ENCODE data around the gene ZNF519.
A peak's percentile ranks its signal among the peaks of the same experiment; 100 is the strongest.
"Not testable (repeated sequence)": the region's sequence is repeated elsewhere in the genome, so short reads cannot be mapped to it uniquely, and the experiment has no call there.

Gene ZNF519

GRCh38 chr18:14132271-14132700 is at the start of gene ZNF519:
Gene ZNF519, minus strand, starts transcription at chr18:14132435. Its CDS starts 158 bp downstream, at chr18:14132277.
- Histone ChIP-seq H3K9ac (ENCODE audit: low read length) (peak within 1 kb of the TSS; percentile 75), H3K4me3 (ENCODE audit: low read length) (peak within 1 kb of the TSS; percentile 88)
- not testable (repeated sequence) for H3K9me3 ChIP-seq (ENCODE audit: control insufficient read depth, low read length); H3K27me3 ChIP-seq (replicated peaks; ENCODE audit: control insufficient read depth, insufficient read depth, low read length); H3K36me3 ChIP-seq (ENCODE audit: control insufficient read depth, insufficient read depth, low read length, severe bottlenecking); H3K4me1 ChIP-seq (ENCODE audit: control insufficient read depth, insufficient read depth, low read length)
- DNase-seq (ENCODE audit: low read depth): peak; percentile 96

- H3K27me3 ChIP-seq (replicated peaks; ENCODE audit: control insufficient read depth, insufficient read depth, low read length): peaks cover 4% of the 10 kb centered on the region
- no peaks in the 10 kb centered on the region for H3K4me1 ChIP-seq (ENCODE audit: control insufficient read depth, insufficient read depth, low read length)
- no peak for DNase-seq (ENCODE audit: low read depth)
- no peaks in the 10 kb centered on the region for H3K36me3 ChIP-seq (ENCODE audit: control insufficient read depth, insufficient read depth, low read length, severe bottlenecking)
- H3K4me3 ChIP-seq (ENCODE audit: low read length): peak overlapping the region; percentile 76
- no peak overlapping the region for H3K9ac ChIP-seq (ENCODE audit: low read length)
- no peaks in the 10 kb centered on the region for H3K9me3 ChIP-seq (ENCODE audit: control insufficient read depth, low read length)
Observed at GRCh38 chr18:14179306-14179705, 47.1 kb upstream of the ZNF519 start.

- not testable (repeated sequence) for H3K4me1 ChIP-seq (ENCODE audit: control insufficient read depth, insufficient read depth, low read length); H3K36me3 ChIP-seq (ENCODE audit: control insufficient read depth, insufficient read depth, low read length, severe bottlenecking); DNase-seq (ENCODE audit: low read depth); H3K27me3 ChIP-seq (replicated peaks; ENCODE audit: control insufficient read depth, insufficient read depth, low read length); H3K9ac ChIP-seq (ENCODE audit: low read length); H3K9me3 ChIP-seq (ENCODE audit: control insufficient read depth, low read length)
- H3K4me3 ChIP-seq (ENCODE audit: low read length): peak overlapping the region; percentile 76
Observed at GRCh38 chr18:14178321-14179196, 46.3 kb upstream of the ZNF519 start.

GRCh38 chr18:14177540-14178320 is 45.5 kb upstream of the ZNF519 start:
- H3K27me3 ChIP-seq (replicated peaks; ENCODE audit: control insufficient read depth, insufficient read depth, low read length); H3K4me1 ChIP-seq (ENCODE audit: control insufficient read depth, insufficient read depth, low read length); H3K4me3 ChIP-seq (ENCODE audit: low read length); DNase-seq (ENCODE audit: low read depth); H3K36me3 ChIP-seq (ENCODE audit: control insufficient read depth, insufficient read depth, low read length, severe bottlenecking); H3K9me3 ChIP-seq (ENCODE audit: control insufficient read depth, low read length); H3K9ac ChIP-seq (ENCODE audit: low read length): not testable (repeated sequence)

GRCh38 chr18:14175404-14175803 is 43.2 kb upstream of the ZNF519 start:
- not testable (repeated sequence) for H3K4me1 ChIP-seq (ENCODE audit: control insufficient read depth, insufficient read depth, low read length); H3K9ac ChIP-seq (ENCODE audit: low read length); H3K36me3 ChIP-seq (ENCODE audit: control insufficient read depth, insufficient read depth, low read length, severe bottlenecking); H3K27me3 ChIP-seq (replicated peaks; ENCODE audit: control insufficient read depth, insufficient read depth, low read length); H3K9me3 ChIP-seq (ENCODE audit: control insufficient read depth, low read length); H3K4me3 ChIP-seq (ENCODE audit: low read length); DNase-seq (ENCODE audit: low read depth)

- Histone ChIP-seq H3K9ac (ENCODE audit: low read length) (no peak overlapping the region), H3K27me3 (replicated peaks; ENCODE audit: control insufficient read depth, insufficient read depth, low read length) (peaks cover under 1% of the 10 kb centered on the region), H3K9me3 (ENCODE audit: control insufficient read depth, low read length) (no peaks in the 10 kb centered on the region), H3K4me3 (ENCODE audit: low read length) (no peak overlapping the region), H3K36me3 (ENCODE audit: control insufficient read depth, insufficient read depth, low read length, severe bottlenecking) (no peaks in the 10 kb centered on the region), H3K4me1 (ENCODE audit: control insufficient read depth, insufficient read depth, low read length) (no peaks in the 10 kb centered on the region)
- DNase-seq (ENCODE audit: low read depth): no peak
Observed at GRCh38 chr18:14174706-14175085, 42.5 kb upstream of the ZNF519 start.

- H3K4me3 ChIP-seq (ENCODE audit: low read length); H3K9ac ChIP-seq (ENCODE audit: low read length); H3K4me1 ChIP-seq (ENCODE audit: control insufficient read depth, insufficient read depth, low read length); H3K36me3 ChIP-seq (ENCODE audit: control insufficient read depth, insufficient read depth, low read length, severe bottlenecking); H3K9me3 ChIP-seq (ENCODE audit: control insufficient read depth, low read length); H3K27me3 ChIP-seq (replicated peaks; ENCODE audit: control insufficient read depth, insufficient read depth, low read length); DNase-seq (ENCODE audit: low read depth): not testable (repeated sequence)
Observed at GRCh38 chr18:14174002-14174705, 41.9 kb upstream of the ZNF519 start.

GRCh38 chr18:14173116-14173951 is 41.1 kb upstream of the ZNF519 start:
- H3K9me3 ChIP-seq (ENCODE audit: control insufficient read depth, low read length); H3K36me3 ChIP-seq (ENCODE audit: control insufficient read depth, insufficient read depth, low read length, severe bottlenecking); H3K27me3 ChIP-seq (replicated peaks; ENCODE audit: control insufficient read depth, insufficient read depth, low read length); H3K4me3 ChIP-seq (ENCODE audit: low read length); DNase-seq (ENCODE audit: low read depth); H3K4me1 ChIP-seq (ENCODE audit: control insufficient read depth, insufficient read depth, low read length); H3K9ac ChIP-seq (ENCODE audit: low read length): not testable (repeated sequence)

- not testable (repeated sequence) for H3K4me1 ChIP-seq (ENCODE audit: control insufficient read depth, insufficient read depth, low read length); H3K9me3 ChIP-seq (ENCODE audit: control insufficient read depth, low read length); H3K27me3 ChIP-seq (replicated peaks; ENCODE audit: control insufficient read depth, insufficient read depth, low read length); DNase-seq (ENCODE audit: low read depth); H3K4me3 ChIP-seq (ENCODE audit: low read length); H3K36me3 ChIP-seq (ENCODE audit: control insufficient read depth, insufficient read depth, low read length, severe bottlenecking); H3K9ac ChIP-seq (ENCODE audit: low read length)
Observed at GRCh38 chr18:14172142-14173115, 40.2 kb upstream of the ZNF519 start.

All from adipocyte (in vitro differentiated cells).